GM10847 (cell line): Measurements from ENCODE around the gene MYH16.

Experiments
- POLR2A ChIP-seq: IDR thresholded peaks from 2 replicates; pipeline ENCODE4 v1.6.1; 2011; ENCODE audit not compliant: insufficient read length; ENCODE audit errors: extremely low read depth

Gene MYH16

GRCh38 chr7:99257065-99257464, 15.6 kb upstream of the MYH16 start:
- TF ChIP-seq POLR2A = no peak

- TF ChIP-seq POLR2A = no peak
Observed at GRCh38 chr7:99257675-99258074, 15.0 kb upstream of the MYH16 start.

- no peak for TF ChIP-seq POLR2A
Observed at GRCh38 chr7:99258501-99258900, 14.1 kb upstream of the MYH16 start.

- TF ChIP-seq POLR2A = no peak
Observed at GRCh38 chr7:99260395-99260794, 12.2 kb upstream of the MYH16 start.

- TF ChIP-seq POLR2A = no peak
Observed at GRCh38 chr7:99261646-99262045, 11.0 kb upstream of the MYH16 start.

- no peak for TF ChIP-seq POLR2A
Observed at GRCh38 chr7:99265848-99266480, 6.7 kb upstream of the MYH16 start.

- TF ChIP-seq POLR2A = no peak
Observed at GRCh38 chr7:99267481-99267840, 5.2 kb upstream of the MYH16 start.

- no peak for TF ChIP-seq POLR2A
Observed at GRCh38 chr7:99267841-99268576, 4.6 kb upstream of the MYH16 start.

- TF ChIP-seq POLR2A = no peak
Observed at GRCh38 chr7:99268577-99268908, 4.1 kb upstream of the MYH16 start.

- no peak for TF ChIP-seq POLR2A
Observed at GRCh38 chr7:99270702-99271101, 1.9 kb upstream of the MYH16 start.

- TF ChIP-seq POLR2A = no peak
Observed at GRCh38 chr7:99275496-99275895, 2.9 kb downstream of the MYH16 start.

- no peak for TF ChIP-seq POLR2A
Observed at GRCh38 chr7:99278180-99278579, 5.5 kb downstream of the MYH16 start.

GRCh38 chr7:99287779-99288534, 15.3 kb downstream of the MYH16 start:
- no peak for TF ChIP-seq POLR2A

GRCh38 chr7:99289185-99289584, 16.5 kb downstream of the MYH16 start:
- TF ChIP-seq POLR2A = no peak

- no peak for TF ChIP-seq POLR2A
Observed at GRCh38 chr7:99290980-99291607, 18.5 kb downstream of the MYH16 start.

- no peak for TF ChIP-seq POLR2A
Observed at GRCh38 chr7:99292127-99292526, 19.5 kb downstream of the MYH16 start.
